ENCODE data around the gene CFAP107. TPM values are rescaled to one million over a fixed set of nuclear protein-coding genes. Genes with fewer than 3 reads are reported as not detected.

CFAP107 gene
- total RNA-seq, 1 donor from 2014 or later: not detected

- no peaks in the 10 kb centered on the region for H3K36me3 ChIP-seq
- no peaks in the 10 kb centered on the region for H3K4me1 ChIP-seq
- H3K4me3 ChIP-seq: no peak overlapping the region
- no peak for TF ChIP-seq CTCF (IDR thresholded peaks at IDR 0.05)
- DNase-seq (ENCODE audit: low spot score in 2 of 2): no peak
- H3K27me3 ChIP-seq: no peaks in the 10 kb centered on the region
- intact Hi-C loops (cut with DNase I): no loop called here
- H3K27ac ChIP-seq: no peak overlapping the region
- peaks cover 0 to 6% of the 10 kb centered on the region in 2 donors for H3K9me3 ChIP-seq
Measured at GRCh38 chr1:12741946-12742345, 4.1 kb upstream of the CFAP107 start.

GRCh38 chr1:12745126-12745991, 641 bp upstream of the CFAP107 start:
- intact Hi-C loops (cut with DNase I): no loop called here
- H3K27ac ChIP-seq: no peak overlapping the region
- peaks cover 0 to 18% of the 10 kb centered on the region in 2 donors for H3K9me3 ChIP-seq
- H3K4me3 ChIP-seq: no peak overlapping the region
- no peaks in the 10 kb centered on the region for H3K4me1 ChIP-seq
- TF ChIP-seq CTCF (IDR thresholded peaks at IDR 0.05): no peak
- H3K27me3 ChIP-seq: no peaks in the 10 kb centered on the region
- DNase-seq (ENCODE audit: low spot score in 2 of 2): no peak
- H3K36me3 ChIP-seq: no peaks in the 10 kb centered on the region

- TF ChIP-seq CTCF (IDR thresholded peaks at IDR 0.05): no peak
- no peaks in the 10 kb centered on the region for H3K36me3 ChIP-seq
- DNase-seq (ENCODE audit: low spot score in 2 of 2): no peak
- H3K4me3 ChIP-seq: no peak overlapping the region
- no peak overlapping the region for H3K27ac ChIP-seq
- intact Hi-C loops (cut with DNase I): no loop called here
- H3K4me1 ChIP-seq: no peaks in the 10 kb centered on the region
- peaks cover 0 to 18% of the 10 kb centered on the region in 2 donors for H3K9me3 ChIP-seq
- no peaks in the 10 kb centered on the region for H3K27me3 ChIP-seq
Measured at GRCh38 chr1:12748778-12749355, 2.9 kb downstream of the CFAP107 start.

- DNase-seq (ENCODE audit: low spot score in 2 of 2): no peak
- Histone ChIP-seq H3K4me3 (no peak overlapping the region), H3K9me3 (peaks cover 0 to under 1% of the 10 kb centered on the region in 2 donors), H3K4me1 (no peaks in the 10 kb centered on the region), H3K27ac (no peak overlapping the region), H3K27me3 (no peaks in the 10 kb centered on the region), H3K36me3 (no peaks in the 10 kb centered on the region)
- intact Hi-C loops (cut with DNase I): no loop called here
- no peak for TF ChIP-seq CTCF (IDR thresholded peaks at IDR 0.05)
Measured at GRCh38 chr1:12754738-12755137, 8.7 kb downstream of the CFAP107 start.

- TF ChIP-seq CTCF (IDR thresholded peaks at IDR 0.05): no peak
- H3K9me3 ChIP-seq: no peaks in the 10 kb centered on the region
- intact Hi-C loops (cut with DNase I): no loop called here
- H3K4me3 ChIP-seq: no peak overlapping the region
- no peaks in the 10 kb centered on the region for H3K27me3 ChIP-seq
- H3K4me1 ChIP-seq: no peaks in the 10 kb centered on the region
- H3K36me3 ChIP-seq: no peaks in the 10 kb centered on the region
- H3K27ac ChIP-seq: no peak overlapping the region
- DNase-seq (ENCODE audit: low spot score in 2 of 2): no peak
Measured at GRCh38 chr1:12756273-12756672, 10.3 kb downstream of the CFAP107 start.

Data from ascending aorta (tissue), 2 donors.